ENCODE data around the gene TMEM132C. TPM values are rescaled to one million over a fixed set of nuclear protein-coding genes. Genes with fewer than 3 reads are reported as not detected.
A peak's percentile ranks its signal among the peaks of the same experiment; 100 is the strongest.

Gene TMEM132C
- total RNA-seq, 1 donor from 2014 or later = 0.10 TPM

GRCh38 chr12:128644664-128645296, 377.8 kb downstream of the TMEM132C start:
- ATAC-seq = peak; percentile 81
- DNase-seq (ENCODE audit: low spot score) = peak; percentile 46

- no peak for DNase-seq (ENCODE audit: low spot score)
Observed at GRCh38 chr12:128649902-128650301, 382.9 kb downstream of the TMEM132C start.

GRCh38 chr12:128652136-128652751, 385.3 kb downstream of the TMEM132C start:
- ATAC-seq (no peak), DNase-seq (ENCODE audit: low spot score) (no peak)

More at GRCh38 chr12:128649902-128650301, 382.9 kb downstream of the TMEM132C start:
- no peak for ATAC-seq

GRCh38 chr12:128654468-128654867, 387.5 kb downstream of the TMEM132C start:
- no peak for ATAC-seq
- no peak for DNase-seq (ENCODE audit: low spot score)

GRCh38 chr12:128657378-128657777, 390.4 kb downstream of the TMEM132C start:
- DNase-seq (ENCODE audit: low spot score) (no peak), ATAC-seq (no peak)

GRCh38 chr12:128660532-128661225, 393.7 kb downstream of the TMEM132C start:
- ATAC-seq = no peak

GRCh38 chr12:128661226-128661569, 394.2 kb downstream of the TMEM132C start:
- ATAC-seq = no peak

More at GRCh38 chr12:128660532-128661225, 393.7 kb downstream of the TMEM132C start:
- no peak for DNase-seq (ENCODE audit: low spot score)

GRCh38 chr12:128662101-128662500, 395.1 kb downstream of the TMEM132C start:
- ATAC-seq (no peak), DNase-seq (ENCODE audit: low spot score) (no peak)

More at GRCh38 chr12:128661226-128661569, 394.2 kb downstream of the TMEM132C start:
- DNase-seq (ENCODE audit: low spot score) = no peak

- DNase-seq (ENCODE audit: low spot score) (no peak), ATAC-seq (no peak)
Observed at GRCh38 chr12:128664501-128664900, 397.5 kb downstream of the TMEM132C start.

GRCh38 chr12:128667193-128667592, 400.2 kb downstream of the TMEM132C start:
- ATAC-seq (no peak), DNase-seq (ENCODE audit: low spot score) (no peak)

- no peak for DNase-seq (ENCODE audit: low spot score)
- peak; percentile 62 for ATAC-seq
Observed at GRCh38 chr12:128671528-128672042, 404.6 kb downstream of the TMEM132C start.

- ATAC-seq (peak; percentile 28), DNase-seq (ENCODE audit: low spot score) (no peak)
Observed at GRCh38 chr12:128672428-128672827, 405.5 kb downstream of the TMEM132C start.

- no peak for ATAC-seq
- no peak for DNase-seq (ENCODE audit: low spot score)
Observed at GRCh38 chr12:128672893-128673292, 405.9 kb downstream of the TMEM132C start.

- DNase-seq (ENCODE audit: low spot score) (no peak), ATAC-seq (no peak)
Observed at GRCh38 chr12:128675576-128675975, 408.6 kb downstream of the TMEM132C start.

- DNase-seq (ENCODE audit: low spot score) = no peak
- no peak for ATAC-seq
Observed at GRCh38 chr12:128680555-128680954, 413.6 kb downstream of the TMEM132C start.

- no peak for ATAC-seq
Observed at GRCh38 chr12:128682548-128683275, 415.7 kb downstream of the TMEM132C start.

GRCh38 chr12:128684352-128684751, 417.4 kb downstream of the TMEM132C start:
- DNase-seq (ENCODE audit: low spot score) = no peak
- ATAC-seq = no peak

More at GRCh38 chr12:128682548-128683275, 415.7 kb downstream of the TMEM132C start:
- no peak for DNase-seq (ENCODE audit: low spot score)

- DNase-seq (ENCODE audit: low spot score) (no peak), ATAC-seq (no peak)
Observed at GRCh38 chr12:128685903-128686475, 419.0 kb downstream of the TMEM132C start.

GRCh38 chr12:128687851-128688250, 420.9 kb downstream of the TMEM132C start:
- no peak for ATAC-seq

GRCh38 chr12:128690641-128691040, 423.7 kb downstream of the TMEM132C start:
- ATAC-seq (no peak), DNase-seq (ENCODE audit: low spot score) (no peak)

More at GRCh38 chr12:128687851-128688250, 420.9 kb downstream of the TMEM132C start:
- DNase-seq (ENCODE audit: low spot score) = no peak

- DNase-seq (ENCODE audit: low spot score) (no peak), ATAC-seq (no peak)
Observed at GRCh38 chr12:128693115-128693514, 426.1 kb downstream of the TMEM132C start.

Measured in left lobe of liver (tissue), 2 donors.